ENCODE results near the gene NR1H2. TPM values are rescaled to one million over a fixed set of nuclear protein-coding genes. Genes with fewer than 3 reads are reported as not detected.
A peak's percentile ranks its signal among the peaks of the same experiment; 100 is the strongest.

The NR1H2 gene
- total RNA-seq, 2 experiments from 2014 or later = 50.3 to 53.6 TPM

- Mint-ChIP-seq H3K36me3 (ENCODE audit: low read depth) (no peaks in the 10 kb centered on the region), H3K27ac (no peak overlapping the region), H3K4me1 (peaks cover 15% of the 10 kb centered on the region), H3K27me3 (peaks cover 4% of the 10 kb centered on the region), H3K9me3 (ENCODE audit: low read depth) (no peaks in the 10 kb centered on the region), H3K4me3 (peak overlapping the region; percentile 10)
- ATAC-seq = no peak
- intact Hi-C loops (cut with DNase I, micrococcal nuclease) = no loop called here
- POLR2A ChIA-PET = no interaction called here
- no peak for DNase-seq
- CTCF ChIA-PET = interaction anchor here (1.1 kb wide), 1 partner anchor 17 kb away, joined by 5 read pairs; no protein-coding TSS in a partner anchor
These were observed 52.7 kb downstream of the NR1H2 start for GRCh38 chr19:50428772-50429463.

- CTCF ChIA-PET = interaction anchor here (0.8 kb wide), 1 partner anchor 679 kb away, joined by 4 read pairs; no protein-coding TSS in a partner anchor
- POLR2A ChIA-PET = no interaction called here
These were observed 54.7 kb downstream of the NR1H2 start for GRCh38 chr19:50430888-50431342.

GRCh38 chr19:50431343-50432220 is 55.3 kb downstream of the NR1H2 start:
- Mint-ChIP-seq H3K27ac (peak overlapping the region; percentile 93), H3K4me3 (peak overlapping the region; percentile 72), H3K36me3 (ENCODE audit: low read depth) (no peaks in the 10 kb centered on the region), H3K27me3 (peaks cover 6% of the 10 kb centered on the region), H3K4me1 (peaks cover 15% of the 10 kb centered on the region), H3K9me3 (ENCODE audit: low read depth) (no peaks in the 10 kb centered on the region)
- ATAC-seq (peak; percentile 95), DNase-seq (peak; percentile 92)
- intact Hi-C loops (cut with DNase I, micrococcal nuclease) = loop anchor here in 1 of 2 experiments (1.0 kb wide), 5 partner anchors 45 to 80 kb away; partner anchors contain the start of genes EMC10, GARIN5A, JOSD2 and NR1H2
- POLR2A ChIA-PET = interaction anchor here (0.7 kb wide), 1 partner anchor 158 kb away, joined by 4 read pairs; no protein-coding TSS in a partner anchor
- CTCF ChIA-PET = no interaction called here

More at GRCh38 chr19:50430888-50431342, 54.7 kb downstream of the NR1H2 start:
- Mint-ChIP-seq H3K27ac (peak overlapping the region; percentile 31), H3K4me1 (peaks cover 15% of the 10 kb centered on the region), H3K9me3 (ENCODE audit: low read depth) (no peaks in the 10 kb centered on the region), H3K27me3 (peaks cover 6% of the 10 kb centered on the region), H3K36me3 (ENCODE audit: low read depth) (no peaks in the 10 kb centered on the region), H3K4me3 (peak overlapping the region; percentile 72)
- intact Hi-C loops (cut with DNase I, micrococcal nuclease) = loop anchor here in 1 of 2 experiments (1.0 kb wide), 5 partner anchors 45 to 80 kb away; partner anchors contain the start of genes EMC10, GARIN5A, JOSD2 and NR1H2
- ATAC-seq = no peak
- DNase-seq = no peak

GRCh38 chr19:50432221-50433028 is 56.2 kb downstream of the NR1H2 start, which contains the start of gene MYBPC2:
MYBPC2 (plus strand) TSS chr19:50432892; CDS start chr19:50432954, 62 bp downstream.
- ATAC-seq (no peak), DNase-seq (no peak)
- peak within 1 kb of the TSS; percentile 72 for H3K4me3 Mint-ChIP-seq
- peaks cover 6% of the 10 kb centered on the region for H3K27me3 Mint-ChIP-seq
- POLR2A ChIA-PET = interaction anchor here (0.7 kb wide), 1 partner anchor 157 kb away, joined by 4 read pairs; no protein-coding TSS in a partner anchor
- H3K36me3 Mint-ChIP-seq (ENCODE audit: low read depth) = no peaks in the 10 kb centered on the region
- intact Hi-C loops (cut with DNase I, micrococcal nuclease) = no loop called here
- no peaks in the 10 kb centered on the region for H3K9me3 Mint-ChIP-seq (ENCODE audit: low read depth)
- H3K4me1 Mint-ChIP-seq = peaks cover 15% of the 10 kb centered on the region
- CTCF ChIA-PET = no interaction called here
- H3K27ac Mint-ChIP-seq = peak within 1 kb of the TSS; percentile 93

Other genes starting within 250 kb of the NR1H2 start
- not detected for gene IZUMO2, start 213.2 kb upstream of the NR1H2 start, total RNA-seq
- gene MYH14, start 172.8 kb upstream of the NR1H2 start, total RNA-seq = not detected
- gene KCNC3, start 47.1 kb upstream of the NR1H2 start, total RNA-seq = 1 to 10 TPM; 9.1 to 9.7 TPM
- 10 to 100 TPM; 44.0 to 63.4 TPM for gene NAPSA, start 10.8 kb upstream of the NR1H2 start, total RNA-seq
- gene POLD1, start 7.9 kb downstream of the NR1H2 start, total RNA-seq = 100 to 1,000 TPM; 220 to 227 TPM
- under 1 TPM; 0.33 to 0.50 TPM for gene SPIB, start 42.5 kb downstream of the NR1H2 start, total RNA-seq
- gene MYBPC2, start 56.4 kb downstream of the NR1H2 start, total RNA-seq = under 1 TPM; 0.14 to 0.30 TPM
- gene EMC10, start 100.0 kb downstream of the NR1H2 start, total RNA-seq = 10 to 100 TPM; 33.4 to 34.7 TPM
- gene GARIN5A, start 100.4 kb downstream of the NR1H2 start, total RNA-seq = under 1 TPM; 0.48 to 0.58 TPM
- gene JOSD2, start 134.7 kb downstream of the NR1H2 start, total RNA-seq = 10 to 100 TPM; 17.4 to 28.1 TPM
- not detected for gene ASPDH, start 137.5 kb downstream of the NR1H2 start, total RNA-seq
- not detected for gene LRRC4B, start 192.0 kb downstream of the NR1H2 start, total RNA-seq

All from activated CD4-positive, alpha-beta T cell treated with anti-CD3 and anti-CD28 coated beads for 36 hours (primary cell).